ENCODE results near the gene IFNG-AS1. TPM values are rescaled to one million over a fixed set of nuclear protein-coding genes. Genes with fewer than 3 reads are reported as not detected.

The IFNG-AS1 gene
- total RNA-seq, 1 donor: 0.09 TPM

- no peak for TF ChIP-seq CTCF (IDR thresholded peaks at IDR 0.05; ENCODE audit: insufficient read depth, low read length)
- peak; percentile 93 for DNase-seq (ENCODE audit: low read depth)
Measured at GRCh38 chr12:67969134-67969802, 20.0 kb upstream of the IFNG-AS1 start.

GRCh38 chr12:67977668-67978067, 11.6 kb upstream of the IFNG-AS1 start:
- DNase-seq (ENCODE audit: low read depth): no peak
- no peak overlapping the region for H3K4me3 ChIP-seq (ENCODE audit: low read depth, low read length)
- TF ChIP-seq CTCF (IDR thresholded peaks at IDR 0.05; ENCODE audit: insufficient read depth, low read length): no peak

More at GRCh38 chr12:67969134-67969802, 20.0 kb upstream of the IFNG-AS1 start:
- no peak overlapping the region for H3K4me3 ChIP-seq (ENCODE audit: low read depth, low read length)

GRCh38 chr12:67980391-67980790, 8.9 kb upstream of the IFNG-AS1 start:
- no peak overlapping the region for H3K4me3 ChIP-seq (ENCODE audit: low read depth, low read length)
- TF ChIP-seq CTCF (IDR thresholded peaks at IDR 0.05; ENCODE audit: insufficient read depth, low read length): no peak
- peak; percentile 4 for DNase-seq (ENCODE audit: low read depth)

GRCh38 chr12:67981287-67982162, 7.7 kb upstream of the IFNG-AS1 start:
- peak; percentile 71 for DNase-seq (ENCODE audit: low read depth)
- H3K4me3 ChIP-seq (ENCODE audit: low read depth, low read length): no peak overlapping the region
- TF ChIP-seq CTCF (IDR thresholded peaks at IDR 0.05; ENCODE audit: insufficient read depth, low read length): no peak

GRCh38 chr12:67982164-67982563, 7.1 kb upstream of the IFNG-AS1 start:
- DNase-seq (ENCODE audit: low read depth): peak; percentile 17
- no peak for TF ChIP-seq CTCF (IDR thresholded peaks at IDR 0.05; ENCODE audit: insufficient read depth, low read length)
- no peak overlapping the region for H3K4me3 ChIP-seq (ENCODE audit: low read depth, low read length)

GRCh38 chr12:67986632-67987031, 2.6 kb upstream of the IFNG-AS1 start:
- no peak overlapping the region for H3K4me3 ChIP-seq (ENCODE audit: low read depth, low read length)
- peak; percentile 34 for DNase-seq (ENCODE audit: low read depth)
- no peak for TF ChIP-seq CTCF (IDR thresholded peaks at IDR 0.05; ENCODE audit: insufficient read depth, low read length)

All from fibroblast of the aortic adventitia (primary cell).